ENCODE measurements around the gene G6PC3. TPM values are rescaled to one million over a fixed set of nuclear protein-coding genes. Genes with fewer than 3 reads are reported as not detected.

Gene G6PC3
- total RNA-seq, 4 donors from 2014 or later, result 10.9 to 14.8 (median 12.1) TPM

GRCh38 chr17:44113868-44114840, 43.6 kb downstream of the G6PC3 start:
- no peak for DNase-seq (ENCODE audit: low spot score in 2 of 2)
- WGBS, 2 donors, result 55 to 84% methylated on average over 9 of the region's 9 CpGs
- TF ChIP-seq CTCF (IDR thresholded peaks at IDR 0.05), result no peak
- no peak for TF ChIP-seq POLR2A (IDR thresholded peaks at IDR 0.05)
- no peak overlapping the region for H3K4me3 ChIP-seq (ENCODE audit: low read depth, poor library complexity, severe bottlenecking)
- intact Hi-C loops (cut with DNase I; ENCODE audit: low total_unique reads), result no loop called here

- WGBS, 2 donors, result 57 to 67% methylated on average over 11 of the region's 11 CpGs
- no peak overlapping the region for H3K4me3 ChIP-seq (ENCODE audit: low read depth, poor library complexity, severe bottlenecking)
- TF ChIP-seq CTCF (IDR thresholded peaks at IDR 0.05) (no peak), POLR2A (IDR thresholded peaks at IDR 0.05) (no peak)
- DNase-seq (ENCODE audit: low spot score in 2 of 2), result no peak
- intact Hi-C loops (cut with DNase I; ENCODE audit: low total_unique reads), result no loop called here
These were observed 45.3 kb downstream of the G6PC3 start for GRCh38 chr17:44115585-44116415.

GRCh38 chr17:44117351-44117750, 46.8 kb downstream of the G6PC3 start:
- no peak for DNase-seq (ENCODE audit: low spot score in 2 of 2)
- TF ChIP-seq CTCF (IDR thresholded peaks at IDR 0.05) (no peak), POLR2A (IDR thresholded peaks at IDR 0.05) (no peak)
- WGBS, 2 donors, result 83 to 84% methylated on average over 18 of the region's 18 CpGs
- intact Hi-C loops (cut with DNase I; ENCODE audit: low total_unique reads), result no loop called here
- no peak overlapping the region for H3K4me3 ChIP-seq (ENCODE audit: low read depth, poor library complexity, severe bottlenecking)

GRCh38 chr17:44118427-44119050, 48.0 kb downstream of the G6PC3 start:
- intact Hi-C loops (cut with DNase I; ENCODE audit: low total_unique reads), result no loop called here
- TF ChIP-seq POLR2A (IDR thresholded peaks at IDR 0.05) (no peak), CTCF (IDR thresholded peaks at IDR 0.05) (no peak)
- H3K4me3 ChIP-seq (ENCODE audit: low read depth, poor library complexity, severe bottlenecking), result no peak overlapping the region
- no peak for DNase-seq (ENCODE audit: low spot score in 2 of 2)
- 39 to 50% methylated on average over 10 of the region's 10 CpGs for WGBS, 2 donors

- TF ChIP-seq CTCF (IDR thresholded peaks at IDR 0.05) (no peak), POLR2A (IDR thresholded peaks at IDR 0.05) (no peak)
- 32 to 56% methylated on average over 5 of the region's 5 CpGs for WGBS, 2 donors
- intact Hi-C loops (cut with DNase I; ENCODE audit: low total_unique reads), result no loop called here
- no peak for DNase-seq (ENCODE audit: low spot score in 2 of 2)
- H3K4me3 ChIP-seq (ENCODE audit: low read depth, poor library complexity, severe bottlenecking), result no peak overlapping the region
These were observed 48.5 kb downstream of the G6PC3 start for GRCh38 chr17:44119062-44119461.

All from lower leg skin (tissue), 4 donors.